DOHH2 (cell line): ENCODE results near the gene FUT4.

Experiments
- H3F3A ChIP-seq: fragments of 200-600 bp; sonication (generic), shearing (Covaris generic); 2 replicates; pipeline ENCODE4 v1.6.0; 2016; ENCODE audit warnings: antibody characterized with exemption, mild to moderate bottlenecking; ENCODE audit not compliant: control insufficient read depth, insufficient read depth
- H3K27ac ChIP-seq: fragments of 200-600 bp; sonication (generic); 2 replicates; pipeline ENCODE4 v1.5.1; 2014; ENCODE audit warnings: low read depth, mild to moderate bottlenecking, low read length, moderate library complexity
- H3K27me3 ChIP-seq: fragments of 200-600 bp; sonication (generic); 2 replicates; pipeline ENCODE4 v1.6.1; 2014; ENCODE audit warnings: mild to moderate bottlenecking, low read length, mixed read lengths; ENCODE audit not compliant: control insufficient read depth
- H3K36me3 ChIP-seq: fragments of 200-600 bp; sonication (generic); 2 replicates; pipeline ENCODE4 v1.6.1; 2014; ENCODE audit warnings: mild to moderate bottlenecking, low read length, moderate library complexity, mixed read lengths; ENCODE audit not compliant: control insufficient read depth
- H3K4me1 ChIP-seq: fragments of 200-600 bp; sonication (generic); 2 replicates; pipeline ENCODE4 v1.6.1; 2014; ENCODE audit warnings: mild to moderate bottlenecking, low read length, mixed read lengths; ENCODE audit not compliant: control insufficient read depth
- H3K4me2 ChIP-seq: fragments of 200-600 bp; sonication (generic); 2 replicates; pipeline ENCODE4 v1.6.0; 2014; ENCODE audit warnings: mild to moderate bottlenecking, low read length, moderate library complexity
- H3K4me3 ChIP-seq: fragments of 200-600 bp; sonication (generic); 2 replicates; pipeline ENCODE4 v1.5.1; 2014; ENCODE audit warnings: mild to moderate bottlenecking, low read length, mixed read lengths
- H3K79me2 ChIP-seq: fragments of 200-600 bp; sonication (generic); 2 replicates; pipeline ENCODE4 v1.6.1; 2014; ENCODE audit warnings: mild to moderate bottlenecking, low read length, mixed read lengths; ENCODE audit not compliant: control insufficient read depth
- H3K9me2 ChIP-seq: fragments of 200-600 bp; sonication (generic); replicated peaks from 2 replicates; pipeline ENCODE4 v1.6.1; 2014; ENCODE audit warnings: mild to moderate bottlenecking, low read length, mixed read lengths; ENCODE audit not compliant: control insufficient read depth
- H3K9me3 ChIP-seq: fragments of 200-600 bp; sonication (generic); 2 replicates; pipeline ENCODE4 v1.6.1; 2014; ENCODE audit warnings: antibody characterized with exemption, low read length, mixed read lengths; ENCODE audit not compliant: control insufficient read depth, insufficient read depth
- H4K20me1 ChIP-seq: fragments of 200-600 bp; sonication (generic); 2 replicates; pipeline ENCODE4 v1.6.0; 2014; ENCODE audit warnings: low read depth, mild to moderate bottlenecking, antibody characterized with exemption, low read length, moderate library complexity; ENCODE audit not compliant: control insufficient read depth, insufficient read depth
- EZH2phosphoT487 ChIP-seq: fragments of 200-600 bp; sonication (generic); IDR thresholded peaks from 2 replicates; pipeline ENCODE4 v1.6.1; 2017; ENCODE audit warnings: borderline replicate concordance, mild to moderate bottlenecking, antibody characterized with exemption, low read length, moderate library complexity, mixed read lengths
- TF ChIP-seq, protein P1 (sequence below): fragments of 200-600 bp; sonication (generic); IDR thresholded peaks from one replicate; pipeline ENCODE4 v1.5.1; 2014; ENCODE audit warnings: antibody characterized with exemption, mild to moderate bottlenecking, low read depth, low read length; ENCODE audit not compliant: poor library complexity, severe bottlenecking

Gene FUT4

DNA sequence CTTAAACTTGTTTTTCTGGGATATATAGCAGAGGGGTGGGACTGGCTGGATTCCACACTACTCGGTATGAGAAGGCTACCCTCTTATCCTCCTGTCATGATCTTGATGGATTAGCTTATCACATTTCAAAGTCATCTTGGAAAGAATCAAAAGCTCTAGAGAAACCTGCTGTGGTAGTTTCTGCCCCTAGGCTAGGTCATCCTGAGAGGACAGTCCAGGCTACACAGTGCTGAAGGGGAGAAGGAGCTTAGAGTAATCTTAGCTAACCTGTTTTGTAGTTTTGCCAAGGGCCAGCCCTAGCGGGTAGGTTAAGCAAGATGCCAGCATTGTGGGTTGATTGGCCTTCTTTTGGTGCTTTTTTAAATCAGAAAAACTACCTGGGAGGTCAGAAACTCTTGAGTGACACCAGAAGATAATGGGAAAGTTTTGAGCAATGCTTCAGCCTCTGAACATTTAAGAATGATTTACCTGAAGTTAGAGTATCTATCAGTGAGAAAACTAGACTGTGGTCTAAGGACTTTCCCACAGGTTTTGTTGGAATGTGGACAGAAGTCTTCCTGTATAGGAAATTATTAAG, 44.7 kb downstream of the FUT4 start:
- H3K79me2 ChIP-seq = no peaks in the 10 kb centered on the region
- H4K20me1 ChIP-seq = no peaks in the 10 kb centered on the region
- TF ChIP-seq, protein P1, sequence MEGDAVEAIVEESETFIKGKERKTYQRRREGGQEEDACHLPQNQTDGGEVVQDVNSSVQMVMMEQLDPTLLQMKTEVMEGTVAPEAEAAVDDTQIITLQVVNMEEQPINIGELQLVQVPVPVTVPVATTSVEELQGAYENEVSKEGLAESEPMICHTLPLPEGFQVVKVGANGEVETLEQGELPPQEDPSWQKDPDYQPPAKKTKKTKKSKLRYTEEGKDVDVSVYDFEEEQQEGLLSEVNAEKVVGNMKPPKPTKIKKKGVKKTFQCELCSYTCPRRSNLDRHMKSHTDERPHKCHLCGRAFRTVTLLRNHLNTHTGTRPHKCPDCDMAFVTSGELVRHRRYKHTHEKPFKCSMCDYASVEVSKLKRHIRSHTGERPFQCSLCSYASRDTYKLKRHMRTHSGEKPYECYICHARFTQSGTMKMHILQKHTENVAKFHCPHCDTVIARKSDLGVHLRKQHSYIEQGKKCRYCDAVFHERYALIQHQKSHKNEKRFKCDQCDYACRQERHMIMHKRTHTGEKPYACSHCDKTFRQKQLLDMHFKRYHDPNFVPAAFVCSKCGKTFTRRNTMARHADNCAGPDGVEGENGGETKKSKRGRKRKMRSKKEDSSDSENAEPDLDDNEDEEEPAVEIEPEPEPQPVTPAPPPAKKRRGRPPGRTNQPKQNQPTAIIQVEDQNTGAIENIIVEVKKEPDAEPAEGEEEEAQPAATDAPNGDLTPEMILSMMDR = no peak
- no peak for TF ChIP-seq EZH2phosphoT487
- no peaks in the 10 kb centered on the region for H3K36me3 ChIP-seq
- H3K27ac ChIP-seq = no peak overlapping the region
- H3K9me2 ChIP-seq = no peaks in the 10 kb centered on the region
- no peaks in the 10 kb centered on the region for H3K4me1 ChIP-seq
- H3K4me2 ChIP-seq = no peak overlapping the region
- no peak overlapping the region for H3K4me3 ChIP-seq
- H3K27me3 ChIP-seq = no peaks in the 10 kb centered on the region
- no peaks in the 10 kb centered on the region for H3K9me3 ChIP-seq
- H3F3A ChIP-seq = no peaks in the 10 kb centered on the region

DNA sequence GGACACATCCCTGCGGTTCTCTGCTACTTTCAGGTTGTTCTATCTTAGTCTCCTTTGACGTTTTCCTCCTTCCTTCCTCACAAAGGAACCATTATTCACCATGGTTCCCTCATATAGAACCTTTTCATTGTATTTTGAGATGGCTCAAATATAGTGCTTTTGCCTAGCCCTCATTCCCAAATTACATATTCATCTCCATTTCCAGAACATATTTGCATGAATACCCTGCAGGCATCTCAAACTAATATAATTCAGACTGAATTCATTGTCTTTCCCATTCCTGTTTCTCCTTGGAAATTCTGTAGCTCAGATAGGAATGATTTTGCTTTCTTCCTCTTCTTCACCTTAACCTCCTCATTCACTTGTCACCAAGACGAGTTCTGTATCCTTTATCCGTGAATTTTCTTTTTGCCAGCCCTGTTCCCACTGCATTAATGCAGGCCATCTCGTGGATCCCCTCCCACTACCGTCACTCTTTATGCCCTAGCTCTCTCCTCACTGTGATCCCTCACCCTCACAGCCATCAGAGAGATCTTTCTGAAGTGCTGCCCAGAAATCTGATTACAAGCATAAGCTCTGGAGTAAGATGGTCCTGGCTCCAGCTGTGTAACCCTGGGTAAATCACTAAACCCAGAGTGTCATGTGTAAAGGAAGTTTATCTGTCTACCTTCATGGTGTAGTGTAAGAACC, 46.8 kb downstream of the FUT4 start:
- TF ChIP-seq, protein P1 = no peak
- TF ChIP-seq EZH2phosphoT487 = no peak
- Histone ChIP-seq H3K4me1 (peaks cover 11% of the 10 kb centered on the region), H3K4me3 (no peak overlapping the region), H3K4me2 (no peak overlapping the region), H4K20me1 (no peaks in the 10 kb centered on the region), H3K9me2 (no peaks in the 10 kb centered on the region), H3F3A (no peaks in the 10 kb centered on the region), H3K27ac (no peak overlapping the region), H3K36me3 (no peaks in the 10 kb centered on the region), H3K27me3 (no peaks in the 10 kb centered on the region), H3K79me2 (no peaks in the 10 kb centered on the region), H3K9me3 (no peaks in the 10 kb centered on the region)

DNA sequence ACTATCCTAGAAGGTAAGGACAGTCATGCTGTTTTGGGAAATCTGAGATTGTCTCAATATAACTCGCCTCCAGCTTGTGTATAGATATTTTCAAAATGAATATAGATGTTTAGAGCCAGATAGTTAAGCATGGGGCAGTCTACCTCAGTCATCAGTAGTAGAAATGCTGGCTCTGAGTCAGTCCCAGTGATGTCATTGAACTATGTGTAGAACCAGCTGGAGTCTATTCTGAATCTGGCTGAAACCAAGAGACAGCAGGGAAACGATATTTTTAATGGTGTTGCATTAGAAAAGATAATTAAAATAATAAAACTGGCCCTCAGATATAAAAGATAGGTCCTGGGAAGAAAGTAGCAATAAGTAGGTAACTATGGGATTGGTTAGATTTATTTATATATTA, 49.3 kb downstream of the FUT4 start:
- Histone ChIP-seq H3F3A (no peaks in the 10 kb centered on the region), H3K27ac (no peak overlapping the region), H3K9me2 (no peaks in the 10 kb centered on the region), H3K4me1 (peaks cover 14% of the 10 kb centered on the region), H3K27me3 (no peaks in the 10 kb centered on the region), H3K4me2 (no peak overlapping the region), H3K79me2 (no peaks in the 10 kb centered on the region), H3K9me3 (no peaks in the 10 kb centered on the region), H3K36me3 (no peaks in the 10 kb centered on the region), H4K20me1 (no peaks in the 10 kb centered on the region), H3K4me3 (no peak overlapping the region)
- TF ChIP-seq EZH2phosphoT487 = no peak
- TF ChIP-seq, protein P1 = no peak
